ENCODE measurements around the gene TOP3A. TPM values are rescaled to one million over a fixed set of nuclear protein-coding genes. Genes with fewer than 3 reads are reported as not detected.
A peak's percentile ranks its signal among the peaks of the same experiment; 100 is the strongest.

Gene TOP3A
- total RNA-seq, 1 donor from 2014 or later = 49.2 TPM

- H3K4me2 ChIP-seq = no peak overlapping the region
- no peak overlapping the region for H3K27ac Mint-ChIP-seq
- no peak overlapping the region for H3K4me3 Mint-ChIP-seq
- H4K20me1 ChIP-seq (ENCODE audit: low read depth) = peaks cover 27% of the 10 kb centered on the region
- H3K9me3 Mint-ChIP-seq = no peaks in the 10 kb centered on the region
- H3K36me3 Mint-ChIP-seq = peaks cover 5% of the 10 kb centered on the region
- no peaks in the 10 kb centered on the region for H3K36me3 ChIP-seq
- peaks cover 36% of the 10 kb centered on the region for H3K79me2 ChIP-seq (ENCODE audit: low read depth)
- no peak overlapping the region for H2AFZ ChIP-seq (replicated peaks)
- no peak for TF ChIP-seq EZH2 (IDR thresholded peaks at IDR 0.05)
- no peak for TF ChIP-seq EZH2phosphoT487 (IDR thresholded peaks at IDR 0.05)
- peak; percentile 39 for TF ChIP-seq CTCF (IDR thresholded peaks at IDR 0.05)
- H3F3A ChIP-seq (ENCODE audit: low read depth) = no peaks in the 10 kb centered on the region
- no peaks in the 10 kb centered on the region for H3K9me3 ChIP-seq (ENCODE audit: low read depth)
- no peaks in the 10 kb centered on the region for H3K4me1 ChIP-seq
- no peak overlapping the region for H3K27ac ChIP-seq
- peak; percentile 51 for DNase-seq (ENCODE audit: low spot score)
- H3K27me3 ChIP-seq = no peaks in the 10 kb centered on the region
- H3K4me1 Mint-ChIP-seq = peaks cover 19% of the 10 kb centered on the region
- H3K9ac ChIP-seq = no peak overlapping the region
- no peak overlapping the region for H3K4me3 ChIP-seq
- no peaks in the 10 kb centered on the region for H3K27me3 Mint-ChIP-seq (ENCODE audit: insufficient read depth, low read depth)
Observed at GRCh38 chr17:18321309-18321708, 6.5 kb upstream of the TOP3A start.

GRCh38 chr17:18320301-18320700 lies 5.5 kb upstream of the TOP3A start:
- peaks cover 27% of the 10 kb centered on the region for H3K4me1 Mint-ChIP-seq
- peaks cover 27% of the 10 kb centered on the region for H4K20me1 ChIP-seq (ENCODE audit: low read depth)

GRCh38 chr17:18319604-18320256 lies 4.9 kb upstream of the TOP3A start:
- peak; percentile 80 for DNase-seq (ENCODE audit: low spot score)
- peaks cover 6% of the 10 kb centered on the region for H3K4me1 ChIP-seq
- no peak overlapping the region for H3K9ac ChIP-seq
- no peak overlapping the region for H2AFZ ChIP-seq (replicated peaks)
- H3K36me3 ChIP-seq = no peaks in the 10 kb centered on the region
- H3K9me3 Mint-ChIP-seq = no peaks in the 10 kb centered on the region
- peaks cover 6% of the 10 kb centered on the region for H3F3A ChIP-seq (ENCODE audit: low read depth)
- H3K27ac ChIP-seq = no peak overlapping the region
- H3K27me3 Mint-ChIP-seq (ENCODE audit: insufficient read depth, low read depth) = peaks cover 3% of the 10 kb centered on the region
- no peaks in the 10 kb centered on the region for H3K9me3 ChIP-seq (ENCODE audit: low read depth)
- peaks cover 5% of the 10 kb centered on the region for H3K36me3 Mint-ChIP-seq
- H3K79me2 ChIP-seq (ENCODE audit: low read depth) = peaks cover 46% of the 10 kb centered on the region
- TF ChIP-seq EZH2phosphoT487 (IDR thresholded peaks at IDR 0.05) (no peak), EZH2 (IDR thresholded peaks at IDR 0.05) (no peak), CTCF (IDR thresholded peaks at IDR 0.05) (peak; percentile 64)
- peaks cover 27% of the 10 kb centered on the region for H4K20me1 ChIP-seq (ENCODE audit: low read depth)
- H3K4me3 Mint-ChIP-seq = no peak overlapping the region
- H3K27ac Mint-ChIP-seq = no peak overlapping the region
- H3K4me1 Mint-ChIP-seq = peaks cover 27% of the 10 kb centered on the region
- H3K4me3 ChIP-seq = no peak overlapping the region
- H3K4me2 ChIP-seq = no peak overlapping the region
- H3K27me3 ChIP-seq = no peaks in the 10 kb centered on the region

More at GRCh38 chr17:18320301-18320700, 5.5 kb upstream of the TOP3A start:
- Mint-ChIP-seq H3K9me3 (no peaks in the 10 kb centered on the region), H3K27ac (no peak overlapping the region), H3K27me3 (ENCODE audit: insufficient read depth, low read depth) (peaks cover 3% of the 10 kb centered on the region), H3K4me3 (no peak overlapping the region), H3K36me3 (peaks cover 5% of the 10 kb centered on the region)
- no peak for DNase-seq (ENCODE audit: low spot score)
- no peak overlapping the region for H3K4me2 ChIP-seq
- peaks cover 6% of the 10 kb centered on the region for H3K4me1 ChIP-seq
- H3K27me3 ChIP-seq = no peaks in the 10 kb centered on the region
- no peak overlapping the region for H3K27ac ChIP-seq
- H3K4me3 ChIP-seq = no peak overlapping the region
- H3K36me3 ChIP-seq = no peaks in the 10 kb centered on the region
- H2AFZ ChIP-seq (replicated peaks) = no peak overlapping the region
- no peaks in the 10 kb centered on the region for H3K9me3 ChIP-seq (ENCODE audit: low read depth)
- peaks cover 46% of the 10 kb centered on the region for H3K79me2 ChIP-seq (ENCODE audit: low read depth)
- no peak overlapping the region for H3K9ac ChIP-seq
- H3F3A ChIP-seq (ENCODE audit: low read depth) = peaks cover 4% of the 10 kb centered on the region
- TF ChIP-seq CTCF (IDR thresholded peaks at IDR 0.05) = no peak
- TF ChIP-seq EZH2 (IDR thresholded peaks at IDR 0.05) = no peak
- TF ChIP-seq EZH2phosphoT487 (IDR thresholded peaks at IDR 0.05) = no peak
